Upper lobe of left lung (tissue), 4 donors: ENCODE results near the gene MTMR12.

Experiments
- CTCF ChIP-seq, 6 experiments: fragments of 450-650 bp in 4 of 6; fragments of 200-600 bp in 2 of 6; sonication (generic) in 2 of 6; IDR thresholded peaks; one replicate each; pipeline ENCODE4 v1.5.1; 2016 to 2019; ENCODE audit warnings: antibody characterized with exemption in 6 of 6
- POLR2AphosphoS5 ChIP-seq, 2 donors: sonication (generic); formaldehyde crosslinking; IDR thresholded peaks; one replicate each; pipeline ENCODE4 v1.5.1; 2017; ENCODE audit warnings: antibody characterized with exemption in 2 of 2

GRCh38 chr5:32319392-32319791 lies 6.7 kb upstream of the MTMR12 start:
- TF ChIP-seq CTCF (IDR thresholded peaks at IDR 0.05) = no peak
- no peak for TF ChIP-seq POLR2AphosphoS5 (IDR thresholded peaks at IDR 0.05)
